CD4-positive, alpha-beta T cell treated with Interferon gamma for 1 hour (primary cell): ENCODE data around the gene ARMC6.
A peak's percentile ranks its signal among the peaks of the same experiment; 100 is the strongest.
"Not testable (repeated sequence)": the region's sequence is repeated elsewhere in the genome, so short reads cannot be mapped to it uniquely, and the experiment has no call there.

Source experiments
- DNase-seq: peaks from one replicate; pipeline ENCODE4 v3.0.0-alpha.2; 2020

Gene ARMC6

DNA sequence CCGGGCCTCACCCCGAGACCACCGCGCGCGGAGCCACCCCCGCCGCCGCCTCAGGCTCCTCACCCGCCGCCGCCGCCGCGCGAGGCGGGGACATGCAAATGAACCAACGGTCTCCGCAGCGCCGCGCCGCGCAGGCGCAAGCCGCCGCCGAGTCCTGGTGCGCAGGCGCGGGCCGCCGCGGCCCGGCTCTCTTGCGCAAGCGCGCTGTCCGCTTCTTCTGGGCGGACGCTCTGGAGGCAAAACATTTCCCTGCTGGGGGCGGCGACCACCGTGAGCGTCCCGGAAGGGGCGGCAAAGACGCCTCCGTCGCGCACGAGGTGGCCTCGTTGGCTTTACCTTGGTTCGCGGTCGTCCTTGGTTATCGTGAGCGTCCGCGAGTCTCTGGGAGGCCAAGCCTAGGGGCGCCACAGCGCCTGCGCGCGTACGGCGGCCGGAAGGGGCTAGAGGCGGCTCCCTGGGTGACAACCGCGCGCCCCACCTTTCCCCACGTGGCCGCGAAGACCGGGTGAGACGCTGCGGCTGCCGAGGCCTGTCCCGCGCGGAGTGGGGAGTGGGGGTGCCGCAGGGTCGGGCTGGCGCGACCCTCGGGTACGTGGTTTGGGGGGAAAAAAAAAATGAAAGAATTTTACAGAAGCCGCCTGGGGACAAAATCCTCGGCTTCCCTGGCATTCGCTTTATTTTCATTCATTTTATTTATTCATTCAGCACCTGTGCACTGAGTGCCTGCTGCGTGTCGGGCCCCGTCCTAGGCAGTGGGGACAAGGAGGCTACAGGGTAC lies at the start of gene ARMC6, which contains the start of gene SUGP2:
Gene ARMC6, plus strand, starts transcription at position 178 of the 778 bp plus-strand sequence. CDS start 607 bp downstream, outside the sequence.
Gene SUGP2, minus strand, starts transcription at position 92 of the 778 bp plus-strand sequence. CDS start 2,446 bp downstream, outside the sequence.
- peak; percentile 91 for DNase-seq

DNA sequence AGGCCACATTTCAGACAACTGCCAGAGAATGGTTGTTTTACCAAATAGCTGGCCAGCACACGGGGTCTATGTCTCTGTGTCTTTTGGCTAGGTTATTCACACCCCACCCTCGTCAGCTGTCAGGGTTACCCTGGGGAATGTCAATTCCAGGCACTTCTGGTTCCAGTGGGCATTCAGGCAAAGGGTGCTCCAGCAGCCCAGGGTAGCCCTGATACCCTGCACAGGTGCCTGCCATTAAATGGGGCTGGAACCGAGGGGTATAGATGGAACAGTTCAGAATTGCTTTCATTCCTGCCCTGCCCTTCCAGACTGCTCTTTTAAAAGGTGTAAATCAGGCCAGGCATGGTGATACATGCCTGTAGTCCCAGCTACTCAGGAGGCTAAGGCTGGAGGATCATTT lies 49.2 kb upstream of the ARMC6 start:
- DNase-seq = no peak

DNA sequence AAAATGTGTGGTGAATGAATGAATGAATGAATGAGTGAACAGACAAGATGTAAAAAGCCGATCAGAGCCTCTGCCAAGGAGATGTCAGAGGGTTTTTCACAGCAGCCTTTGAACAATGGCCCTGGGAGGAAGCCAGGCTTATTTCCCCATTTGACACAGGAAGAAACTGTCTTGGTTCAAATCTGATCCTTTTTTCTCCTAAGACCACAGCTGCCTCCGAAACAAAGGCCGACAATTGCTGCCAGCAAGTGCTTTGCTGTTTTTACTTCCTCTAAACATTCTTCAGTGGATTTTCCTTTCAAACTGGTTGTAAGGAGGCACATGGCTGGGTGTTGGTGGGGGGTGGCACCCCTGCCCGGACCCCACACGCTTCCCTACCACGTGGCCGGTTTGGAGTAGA lies 48.1 kb upstream of the ARMC6 start:
- no peak for DNase-seq

DNA sequence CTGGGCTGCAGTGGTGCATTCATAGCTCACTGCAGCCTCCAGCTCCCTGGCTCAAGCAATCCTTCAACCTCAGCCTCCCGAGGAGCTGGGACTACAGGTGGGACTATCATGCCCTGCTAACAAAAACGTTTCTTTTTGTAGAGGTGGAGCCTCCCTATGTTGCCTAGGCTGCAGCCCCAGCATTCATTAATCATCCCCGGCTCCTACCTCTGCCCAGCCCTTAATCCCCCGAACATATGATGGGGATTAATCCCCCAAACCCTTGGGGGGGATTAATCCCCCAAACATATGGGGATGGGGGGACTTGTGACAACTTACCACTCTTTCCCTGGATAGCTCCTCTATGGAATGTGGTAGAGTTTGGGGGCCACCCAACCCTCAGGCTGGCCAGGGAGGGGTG lies 45.9 kb upstream of the ARMC6 start:
- no peak for DNase-seq

DNA sequence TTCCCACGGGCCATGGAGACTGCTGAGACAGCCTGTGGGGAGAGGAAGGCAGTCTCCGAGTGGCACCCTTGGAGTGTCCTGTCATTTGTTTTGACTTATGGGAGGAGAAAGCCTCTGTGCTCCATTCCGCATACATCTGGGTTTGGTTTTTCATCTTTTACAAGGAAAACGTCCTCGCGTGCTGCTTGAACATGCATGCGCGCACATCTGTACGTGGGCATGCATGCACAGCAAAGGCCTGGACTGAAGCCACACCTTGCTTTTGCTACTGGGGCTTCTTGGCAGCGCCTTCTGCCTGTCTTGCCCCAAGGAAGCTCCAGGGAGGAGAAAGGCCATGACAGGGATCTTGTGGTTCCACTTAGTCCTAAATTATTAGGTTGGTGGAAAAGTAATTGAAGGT lies 44.1 kb upstream of the ARMC6 start:
- DNase-seq = no peak

DNA sequence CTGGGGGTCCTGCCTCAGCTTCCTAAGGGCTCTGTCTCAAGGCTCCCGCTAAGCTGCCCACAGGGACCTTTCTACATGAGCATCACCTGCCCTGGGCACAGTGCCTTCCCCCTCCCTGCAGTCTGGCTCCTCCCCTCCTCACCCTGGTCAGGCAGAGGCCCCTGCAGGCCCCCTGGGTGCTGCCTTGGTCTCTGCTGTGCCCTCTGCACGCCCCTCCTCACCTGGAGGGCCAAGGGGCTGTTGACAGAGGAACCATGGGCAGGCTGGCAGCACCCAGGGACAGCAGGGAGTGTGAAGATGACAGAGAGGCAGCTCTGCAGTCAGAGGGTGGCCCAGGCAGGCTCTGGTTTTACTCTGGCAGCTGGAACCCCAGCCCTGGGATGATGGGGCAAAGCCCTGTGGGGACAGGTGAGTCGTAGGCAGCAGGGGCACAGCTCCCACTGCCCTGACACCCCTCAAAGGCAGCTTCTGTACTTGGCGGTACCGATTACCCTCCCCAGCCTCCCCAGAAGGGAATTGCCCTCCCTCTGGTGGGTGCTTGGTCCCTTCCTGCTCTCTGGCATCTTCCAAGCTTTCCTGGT lies 43.2 kb upstream of the ARMC6 start:
- no peak for DNase-seq

DNA sequence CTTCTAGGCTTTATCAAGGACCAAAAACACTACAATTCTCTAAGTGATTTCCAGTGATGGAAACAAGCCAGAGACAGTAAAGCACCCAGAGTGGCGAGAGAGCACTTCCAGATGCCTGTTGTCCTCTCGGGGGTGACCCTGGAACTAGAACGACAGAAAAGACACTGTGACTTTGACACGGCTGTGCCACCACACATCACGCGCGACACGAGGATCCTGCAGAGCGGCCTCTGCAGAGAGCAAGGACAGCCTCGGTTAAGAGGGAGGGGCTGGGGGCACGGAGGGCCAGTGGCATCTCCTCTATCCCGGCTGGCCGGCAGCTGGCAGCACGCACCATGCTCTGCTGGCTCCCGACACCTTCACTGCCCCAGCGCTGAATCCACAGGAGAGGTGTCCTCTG lies 42.4 kb upstream of the ARMC6 start:
- DNase-seq = no peak

DNA sequence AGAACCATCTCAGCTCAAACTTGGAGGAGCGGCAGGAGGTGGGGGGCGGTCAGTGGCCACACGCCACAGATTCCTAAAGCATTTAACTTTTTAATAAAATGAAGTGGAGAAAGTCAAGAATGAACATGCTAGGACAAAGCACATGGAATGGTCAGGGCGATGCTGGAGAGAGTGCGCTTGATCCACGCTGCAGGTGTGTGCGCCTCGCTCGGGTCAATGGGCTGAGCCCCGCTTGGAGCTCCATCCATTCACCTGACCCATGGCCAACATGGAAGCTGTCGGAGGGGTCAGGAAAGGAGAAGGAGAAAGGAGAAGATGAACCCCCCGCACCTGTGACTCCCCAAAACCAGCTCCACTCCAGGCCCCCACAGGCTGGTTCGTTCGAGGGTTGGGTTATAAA lies 41.9 kb upstream of the ARMC6 start:
- no peak for DNase-seq

DNA sequence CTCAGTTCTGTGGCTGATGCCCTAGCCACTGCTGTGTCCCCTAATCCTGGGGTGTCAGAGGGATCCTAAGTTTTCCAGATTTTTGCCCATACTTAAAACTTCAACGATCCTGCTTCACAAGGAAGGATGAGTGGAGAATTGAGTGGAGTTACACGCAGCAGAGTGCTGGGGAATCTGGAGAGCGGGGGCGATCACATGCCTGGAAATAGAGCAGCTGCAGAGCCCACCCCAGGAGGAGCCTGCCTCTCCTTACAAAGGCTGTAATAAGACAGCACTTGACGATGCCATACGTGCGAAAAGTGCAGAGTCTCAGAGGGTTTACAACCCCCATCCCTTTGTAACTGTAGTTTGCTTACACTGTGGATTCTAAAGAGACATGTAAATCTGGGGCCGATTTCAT lies 40.7 kb upstream of the ARMC6 start:
- no peak for DNase-seq

DNA sequence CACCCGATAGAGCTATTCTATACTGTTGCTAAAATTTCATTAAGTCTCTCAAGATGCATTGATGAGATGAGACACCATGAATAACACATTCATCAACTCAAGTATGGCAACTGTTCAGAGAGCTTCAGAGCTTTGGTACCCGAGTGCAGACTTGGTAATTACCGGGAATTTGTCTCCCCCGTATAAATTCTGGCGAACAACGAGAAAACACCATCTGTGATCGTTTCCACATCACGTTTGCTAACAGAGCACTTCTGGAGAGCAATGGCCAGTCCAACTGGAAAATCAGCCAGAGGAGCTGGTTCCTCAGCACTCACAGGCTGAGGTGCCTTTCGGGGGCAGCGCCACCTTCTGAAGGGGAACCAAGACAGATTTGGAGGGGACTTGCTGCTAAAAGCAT lies 40.3 kb upstream of the ARMC6 start:
- no peak for DNase-seq

DNA sequence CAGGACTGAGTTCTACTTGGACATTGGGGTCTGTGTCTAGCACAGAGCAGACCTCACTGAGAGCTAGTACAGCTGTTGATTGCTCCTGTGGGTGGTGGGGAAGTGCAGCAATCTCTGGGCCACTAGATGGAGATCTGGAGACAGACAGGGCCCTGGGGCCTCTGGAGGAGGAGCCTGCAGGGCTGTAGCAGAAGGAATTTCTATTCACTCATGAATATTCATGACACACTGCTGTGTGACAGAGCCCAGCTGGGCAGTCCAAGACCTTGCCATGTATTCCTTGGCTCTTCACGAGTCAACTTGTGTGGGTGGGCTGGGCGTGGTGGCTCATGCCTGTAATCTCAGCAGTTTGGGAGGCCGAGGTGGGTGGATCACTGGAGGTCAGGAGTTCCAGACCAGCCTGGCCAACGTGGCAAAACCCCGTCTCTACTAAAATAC lies 37.6 kb upstream of the ARMC6 start:
- DNase-seq = peak; percentile 11

DNA sequence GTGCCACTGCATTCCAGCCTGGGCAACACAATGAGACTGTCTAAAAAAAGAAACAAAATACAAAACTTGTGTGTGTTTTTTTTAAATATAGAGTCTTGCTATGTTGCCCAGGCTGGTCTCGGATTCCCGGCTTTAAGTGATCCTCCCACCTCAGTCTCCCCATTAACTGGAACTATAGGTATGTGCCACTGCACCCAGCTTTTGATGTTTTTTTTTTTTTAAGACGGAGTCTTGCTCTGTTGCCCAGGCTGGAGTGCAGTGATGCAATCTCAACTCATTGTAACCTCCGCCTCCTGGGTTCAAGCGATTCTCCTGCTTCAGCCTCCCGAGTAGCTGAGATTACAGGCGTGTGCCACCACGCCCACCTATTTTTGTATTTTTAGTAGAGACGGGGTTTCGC lies 37.1 kb upstream of the ARMC6 start:
- no peak for DNase-seq

DNA sequence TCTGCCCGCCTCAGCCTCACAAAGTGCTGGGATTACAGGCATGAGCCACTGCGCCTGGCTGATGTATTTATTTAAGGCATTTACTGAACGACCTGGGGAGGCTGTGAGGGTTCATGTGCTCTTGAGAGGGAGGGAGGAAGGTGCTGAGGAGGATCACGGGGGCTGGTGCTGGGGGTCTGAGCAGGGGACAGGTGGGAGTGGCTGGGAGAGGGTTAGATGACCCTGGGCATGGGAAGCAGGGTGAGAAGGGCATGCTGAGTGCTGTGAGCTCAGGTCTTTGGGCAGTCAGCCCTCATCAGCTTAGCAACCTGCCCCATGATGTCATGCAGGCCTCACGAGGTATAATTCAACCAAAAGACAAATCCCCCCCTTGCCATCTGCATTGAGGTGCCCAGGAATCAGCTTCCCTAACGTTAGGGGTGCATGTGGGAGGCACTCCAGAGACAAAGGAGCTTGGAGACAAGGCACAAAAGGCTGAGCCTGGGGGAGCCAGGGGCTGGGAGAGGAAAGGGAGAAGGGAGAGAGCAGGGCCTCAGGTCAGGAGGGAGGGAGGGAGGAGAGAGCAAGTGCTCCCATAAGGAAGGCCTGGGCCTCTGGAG lies 36.5 kb upstream of the ARMC6 start:
- no peak for DNase-seq

DNA sequence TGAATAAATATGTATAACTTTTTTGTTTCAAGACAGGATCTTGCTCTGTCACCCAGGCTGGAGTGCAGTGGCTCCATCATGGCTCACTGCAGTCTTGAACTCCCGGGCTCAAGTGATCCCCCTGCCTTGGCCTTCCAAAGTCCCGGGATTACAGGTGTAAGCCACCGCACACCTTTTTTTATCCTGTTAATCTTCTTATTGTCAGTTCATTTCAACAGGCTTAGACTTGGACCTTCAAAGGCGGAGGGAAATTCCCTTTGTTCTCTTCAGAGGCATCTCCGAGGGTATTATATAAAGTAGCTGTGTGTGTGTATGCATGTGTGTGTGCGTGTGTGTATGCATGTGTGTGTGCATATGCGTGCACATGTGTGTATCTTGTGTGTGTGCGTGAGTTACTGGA lies 35.1 kb upstream of the ARMC6 start:
- DNase-seq = no peak

DNA sequence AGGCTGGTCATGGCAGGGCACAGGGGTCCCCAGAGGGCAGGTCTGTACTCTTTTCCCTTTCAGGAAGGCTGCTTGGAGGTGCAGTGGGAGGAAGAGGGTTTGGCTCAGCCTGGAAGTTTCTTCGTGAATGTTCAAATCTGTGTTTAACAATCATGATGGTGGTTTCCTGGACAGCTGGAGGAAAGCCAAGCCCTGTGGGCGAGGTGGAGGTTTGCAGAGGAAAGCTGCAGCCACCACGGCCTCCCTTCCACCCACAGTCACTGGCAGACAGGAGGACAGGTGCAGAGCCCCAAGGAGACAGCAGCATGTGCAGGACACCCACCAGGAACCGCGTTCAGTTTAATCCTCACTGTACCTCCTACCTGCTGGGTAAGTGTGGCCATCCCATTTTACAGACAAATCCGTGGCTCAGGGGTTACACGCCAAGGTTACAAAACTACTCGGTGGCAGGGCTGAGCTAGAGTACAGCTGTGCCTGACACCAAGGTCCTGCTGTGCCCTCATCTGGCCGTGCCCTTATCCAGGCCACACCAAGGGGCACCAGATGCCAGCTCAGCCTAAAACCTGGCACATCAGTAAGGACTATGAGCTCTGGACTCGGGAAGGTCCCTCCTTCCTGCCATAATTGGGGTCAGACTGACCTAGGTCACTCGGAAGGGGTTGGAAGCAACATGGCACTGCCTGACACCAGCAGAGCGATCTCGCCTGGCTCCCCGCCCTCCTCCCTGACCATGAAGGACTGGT lies 34.2 kb upstream of the ARMC6 start:
- DNase-seq = no peak

DNA sequence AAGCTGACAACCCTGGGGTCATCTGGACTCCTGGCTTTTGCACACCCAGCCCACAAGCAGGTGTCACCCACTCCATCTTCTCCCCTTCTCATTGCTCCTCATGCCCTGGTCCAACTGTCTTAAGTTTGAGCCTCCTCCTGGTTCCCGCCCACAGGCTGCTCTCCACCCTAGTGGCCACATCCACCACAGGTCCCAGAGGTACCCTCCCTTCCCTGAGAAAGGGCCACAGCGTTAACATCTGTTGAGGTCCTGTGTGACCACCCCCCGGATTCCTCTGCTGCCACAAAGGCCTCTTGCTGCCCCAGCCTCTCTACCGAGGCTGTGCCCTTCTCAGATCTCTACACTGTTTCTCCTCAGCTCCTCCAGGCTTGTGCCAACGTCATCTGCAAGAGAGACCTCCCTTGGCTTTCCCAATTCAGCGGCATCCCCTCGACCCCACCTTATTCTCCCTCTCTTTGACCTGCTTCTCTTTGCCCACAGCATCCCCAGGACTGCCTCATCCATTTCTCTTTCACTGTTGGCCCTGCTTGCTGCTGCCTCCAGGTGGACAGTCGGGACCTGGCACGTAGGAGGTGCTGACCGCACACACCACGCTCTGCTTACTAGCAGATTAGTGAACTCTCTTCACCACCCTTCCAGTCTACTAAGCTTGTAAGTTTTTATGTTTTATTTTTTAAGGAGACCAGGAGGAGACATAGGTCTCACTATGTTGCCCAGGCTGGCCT lies 33.3 kb upstream of the ARMC6 start:
- DNase-seq = no peak

DNA sequence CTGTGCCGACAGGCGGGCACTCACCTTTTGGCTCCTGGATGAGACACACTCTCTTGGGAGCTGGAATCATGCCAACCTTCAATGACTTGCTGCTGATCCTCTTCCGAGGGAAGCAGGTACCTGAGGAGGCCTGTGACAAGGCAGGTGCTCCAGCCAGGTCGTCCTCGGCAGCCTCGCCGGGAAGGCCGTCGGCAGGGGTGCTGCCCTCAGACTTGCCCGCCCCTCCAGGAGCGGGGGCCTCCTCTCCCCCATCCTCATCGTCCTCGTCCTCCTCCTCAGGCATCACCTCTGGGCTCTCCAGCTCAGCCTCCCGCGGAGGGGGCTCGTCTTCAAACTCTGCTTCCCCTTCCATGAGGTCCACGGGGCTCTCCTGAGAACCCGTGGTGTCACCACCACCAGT lies 29.3 kb upstream of the ARMC6 start:
- DNase-seq = no peak

DNA sequence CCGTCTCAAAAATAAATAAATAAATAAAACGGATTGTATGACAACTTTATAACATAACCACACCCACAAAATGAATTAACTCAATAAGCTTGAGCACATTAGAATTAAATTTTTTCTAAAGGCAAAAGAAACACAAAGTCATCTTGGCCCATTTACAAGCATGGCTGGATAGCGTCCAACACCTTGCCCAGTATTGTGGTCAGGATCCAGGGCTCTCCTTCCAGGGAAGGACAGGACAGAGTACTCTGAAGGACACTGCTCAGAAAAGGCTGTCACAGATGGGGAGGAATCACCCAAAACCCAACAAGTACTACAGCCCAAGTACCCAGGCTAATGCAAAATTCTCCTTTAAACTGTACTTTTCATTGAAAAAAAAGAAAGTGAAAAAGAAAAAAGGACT lies 27.2 kb upstream of the ARMC6 start:
- no peak for DNase-seq

DNA sequence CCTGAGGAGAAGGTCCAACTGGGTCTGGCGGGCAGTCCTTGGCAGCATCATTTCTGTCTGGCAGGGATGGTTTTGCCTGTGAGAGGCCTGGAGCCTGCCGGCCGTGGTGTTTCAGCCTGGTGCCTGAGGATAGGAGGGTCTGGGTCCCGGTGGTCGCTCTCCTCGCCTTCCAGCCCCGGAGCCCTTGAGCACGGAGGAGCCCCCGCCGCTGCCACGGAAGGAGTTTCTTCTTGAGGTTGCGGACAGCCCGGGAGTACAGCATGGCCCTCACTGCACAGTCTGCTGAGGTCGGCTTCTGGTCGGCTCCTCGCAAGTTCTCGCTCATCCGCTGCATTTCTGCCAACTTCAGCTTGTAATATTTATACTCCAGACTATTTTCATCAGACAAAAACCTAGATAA lies 23.5 kb upstream of the ARMC6 start:
- no peak for DNase-seq

DNA sequence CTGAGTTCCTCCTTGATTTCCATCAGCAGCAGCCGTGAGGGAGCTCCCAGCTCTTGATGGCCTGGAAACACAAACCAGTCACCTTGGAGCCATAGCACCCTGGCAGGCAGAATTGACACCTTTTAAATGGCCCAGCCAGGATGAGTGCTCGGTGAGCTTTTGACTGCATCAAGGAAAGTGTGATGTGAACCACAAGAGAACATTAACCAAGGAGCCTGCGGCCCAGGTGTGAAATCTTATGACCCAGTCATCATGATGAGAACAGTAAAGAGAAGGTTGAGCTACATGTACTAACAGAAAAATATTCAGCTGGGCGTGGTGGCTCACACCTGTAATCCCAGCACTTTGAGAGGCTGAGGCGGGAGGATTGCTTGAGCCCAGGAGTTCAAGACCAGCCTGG lies 22.9 kb upstream of the ARMC6 start:
- no peak for DNase-seq

DNA sequence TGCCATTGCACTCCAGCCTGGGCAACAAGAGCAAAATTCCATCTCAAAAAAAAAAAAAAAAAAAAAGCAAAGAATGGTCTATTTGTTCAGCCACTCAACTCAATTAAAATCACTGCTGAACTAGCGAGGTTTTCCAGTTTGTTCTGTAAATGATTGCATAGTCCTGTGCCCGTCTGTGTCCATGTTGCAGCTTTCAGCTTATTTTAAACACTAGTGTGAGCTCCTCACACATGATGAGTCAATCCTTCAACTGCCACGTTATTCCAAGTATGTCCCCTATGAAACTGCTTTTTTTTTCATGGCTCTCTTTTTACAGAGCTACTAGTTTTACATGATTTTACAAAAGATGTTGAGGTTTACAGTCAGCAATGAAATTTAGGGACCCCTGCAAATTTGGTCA lies 12.3 kb upstream of the ARMC6 start:
- no peak for DNase-seq

DNA sequence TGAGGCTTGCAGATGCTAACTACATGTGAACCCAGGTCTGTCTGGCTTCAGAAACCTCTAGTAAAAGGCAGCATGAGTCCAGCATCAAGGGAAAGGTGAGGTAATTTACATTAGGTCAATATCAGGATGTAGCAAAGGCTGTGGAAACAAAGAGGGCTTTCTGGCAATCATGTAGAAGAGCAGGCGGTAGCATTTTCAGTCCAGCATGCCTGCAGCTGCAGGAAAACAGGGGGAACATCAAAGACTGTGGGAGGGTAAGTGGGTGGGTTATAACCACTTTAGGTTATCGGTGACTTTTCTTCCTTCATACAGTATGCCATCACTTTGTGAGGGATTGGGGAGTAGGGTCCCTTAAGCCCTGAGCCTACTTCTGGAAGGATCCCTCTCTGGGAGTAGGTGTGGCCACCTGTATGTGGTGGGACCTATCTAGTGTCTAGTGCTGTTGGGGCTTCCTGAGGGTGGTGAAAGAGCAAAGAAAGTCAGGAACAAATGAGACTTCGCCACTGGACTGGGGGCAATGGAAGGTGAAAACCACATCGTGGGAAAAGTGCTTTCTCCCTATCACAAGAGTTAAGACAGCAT lies 10.9 kb upstream of the ARMC6 start:
- DNase-seq = no peak

DNA sequence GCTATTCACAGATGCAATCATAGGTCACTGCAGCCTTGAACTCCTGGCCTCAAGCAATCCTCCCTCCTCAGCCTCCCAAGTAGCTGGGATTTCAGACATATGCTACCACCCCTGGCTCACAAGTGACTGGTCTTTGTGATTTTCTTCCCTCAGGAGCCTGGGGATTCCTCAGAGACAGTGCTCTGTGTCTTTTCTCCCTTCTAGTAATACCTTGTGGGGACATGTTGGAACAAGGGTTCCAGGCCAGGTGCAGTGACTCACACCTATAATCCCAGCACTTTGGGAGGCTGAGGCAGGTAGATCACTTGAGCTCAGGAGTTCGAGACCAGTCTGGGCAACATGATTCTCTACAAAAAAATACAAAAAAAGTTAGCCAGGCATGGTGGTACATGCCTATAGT lies 10.0 kb upstream of the ARMC6 start:
- not testable (repeated sequence) for DNase-seq
